Activated naive CD4-positive, alpha-beta T cell treated with Interleukin-2 at 50 U/mL for 16 hours (primary cell): ENCODE results near the gene GAL3ST1.
"Not testable (repeated sequence)": the region's sequence is repeated elsewhere in the genome, so short reads cannot be mapped to it uniquely, and the experiment has no call there.

ENCODE experiments used
- DNase-seq: peaks from one replicate; pipeline ENCODE4 v3.0.0-alpha.2; 2020

GAL3ST1 gene

DNA sequence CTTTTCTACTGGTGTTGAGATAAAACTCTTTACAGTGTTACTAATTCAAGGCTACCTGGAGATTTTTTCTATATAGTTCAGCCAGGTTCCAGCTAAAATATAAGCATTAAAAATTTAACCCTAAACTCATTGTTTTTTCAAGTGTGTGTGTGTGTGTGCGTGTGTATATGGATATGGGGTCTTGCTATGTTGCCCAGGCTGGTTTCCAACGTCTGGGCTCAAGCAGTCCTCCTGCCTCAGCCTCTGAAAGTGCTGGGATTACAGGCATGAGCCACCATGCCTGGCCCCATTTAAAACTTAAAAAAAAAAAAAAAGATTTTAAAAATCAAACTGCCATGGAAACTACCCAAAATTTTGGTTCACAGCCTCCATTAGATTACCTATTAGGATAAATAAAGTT is 21.7 kb upstream of the GAL3ST1 start:
- DNase-seq, result no peak

DNA sequence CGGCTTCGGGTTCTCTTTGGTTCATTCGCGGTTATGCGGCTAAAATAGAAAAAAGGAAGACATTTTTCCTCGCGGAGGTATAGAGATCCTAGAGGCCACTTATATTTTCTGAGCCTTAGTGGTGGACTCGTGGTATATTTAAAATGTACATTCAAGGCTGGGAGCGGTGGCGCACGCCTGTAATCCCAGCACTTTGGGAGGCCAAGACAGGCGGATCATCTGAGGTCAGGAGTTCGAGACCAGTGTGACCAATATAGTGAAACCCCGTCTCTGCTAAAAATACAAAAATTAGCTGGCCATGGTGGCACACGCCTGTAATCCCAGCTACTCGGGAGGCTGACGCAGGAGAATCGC is 17.9 kb upstream of the GAL3ST1 start:
- not testable (repeated sequence) for DNase-seq

DNA sequence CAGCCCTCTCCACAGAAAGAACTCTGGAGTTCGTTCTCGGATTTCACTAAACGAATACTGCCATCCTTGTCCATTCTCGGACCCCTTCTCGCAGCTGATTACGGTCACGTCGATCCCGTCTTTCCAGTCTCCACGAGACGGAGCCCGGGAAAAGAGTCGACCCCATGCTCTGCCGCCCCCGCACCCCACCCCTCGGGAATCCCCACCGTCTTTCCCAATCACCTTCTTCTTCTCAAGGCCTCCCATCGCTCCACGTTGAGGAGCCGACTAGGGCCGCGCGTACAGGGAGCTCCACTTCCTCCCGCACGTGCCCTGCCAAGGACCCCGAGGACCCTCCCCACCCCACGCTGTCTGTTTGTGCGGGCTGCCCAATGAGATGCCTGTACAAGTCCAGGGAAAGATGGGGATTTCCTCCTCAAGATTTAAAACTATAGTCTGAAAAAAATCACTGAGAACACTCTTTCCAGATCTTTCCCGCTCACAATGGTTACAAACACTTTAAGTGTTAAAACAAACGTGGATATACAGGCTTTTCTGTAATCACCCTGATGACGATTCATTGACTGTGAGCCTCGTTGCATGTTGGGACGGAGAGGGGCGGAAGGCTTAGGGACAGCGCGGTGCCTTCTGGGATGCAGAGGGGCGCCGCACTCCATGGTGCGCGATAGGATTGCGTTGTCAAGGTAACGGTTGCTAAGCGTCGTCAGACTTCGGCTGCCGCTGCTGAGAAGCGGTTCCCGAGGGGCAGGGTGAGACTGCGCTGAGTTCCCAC is 17.3 kb upstream of the GAL3ST1 start, which contains the start of gene PES1:
TSS of gene PES1 (minus strand) at position 323 of the 772 bp plus-strand sequence. CDS start at position 246, 77 bp downstream.
- DNase-seq, result peak; percentile 95

DNA sequence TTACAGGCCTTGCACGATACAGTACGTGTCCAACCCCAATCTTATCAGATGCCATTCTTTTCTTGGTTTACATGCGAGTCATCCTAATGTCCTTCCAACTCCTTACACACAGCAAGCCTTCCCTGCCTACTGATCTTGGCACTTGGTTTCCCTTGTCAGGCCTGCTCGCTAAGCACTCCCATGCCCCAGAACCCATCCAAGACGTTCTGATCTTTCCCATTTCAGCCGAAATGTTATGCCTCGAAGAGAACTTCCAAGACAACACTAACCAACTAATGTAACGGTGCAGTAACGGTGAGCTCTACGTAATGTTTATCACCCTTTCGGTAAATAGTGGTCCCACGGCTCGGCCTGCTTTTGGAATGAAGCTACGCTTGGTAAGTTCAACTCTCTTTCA is 16.7 kb upstream of the GAL3ST1 start:
- peak; percentile 3 for DNase-seq

DNA sequence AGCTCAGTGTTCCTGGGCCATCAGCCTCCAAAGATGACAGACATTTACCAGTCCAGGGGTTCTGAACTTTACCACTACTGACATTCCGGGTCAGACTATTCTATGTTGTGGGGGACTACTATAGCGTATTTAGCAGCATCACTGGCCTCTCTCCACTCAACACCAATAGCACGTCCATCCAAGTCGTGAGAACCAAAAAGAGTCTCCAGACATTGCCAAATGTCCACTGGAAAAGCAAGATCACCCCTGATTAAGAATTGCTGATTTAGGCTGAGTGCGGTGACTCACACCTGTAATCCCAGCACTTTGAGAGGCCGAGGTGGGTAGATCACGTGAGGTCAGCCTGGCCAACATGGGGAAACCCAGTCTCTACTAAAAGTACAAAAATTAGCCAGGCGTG is 11.9 kb upstream of the GAL3ST1 start:
- DNase-seq, result no peak

DNA sequence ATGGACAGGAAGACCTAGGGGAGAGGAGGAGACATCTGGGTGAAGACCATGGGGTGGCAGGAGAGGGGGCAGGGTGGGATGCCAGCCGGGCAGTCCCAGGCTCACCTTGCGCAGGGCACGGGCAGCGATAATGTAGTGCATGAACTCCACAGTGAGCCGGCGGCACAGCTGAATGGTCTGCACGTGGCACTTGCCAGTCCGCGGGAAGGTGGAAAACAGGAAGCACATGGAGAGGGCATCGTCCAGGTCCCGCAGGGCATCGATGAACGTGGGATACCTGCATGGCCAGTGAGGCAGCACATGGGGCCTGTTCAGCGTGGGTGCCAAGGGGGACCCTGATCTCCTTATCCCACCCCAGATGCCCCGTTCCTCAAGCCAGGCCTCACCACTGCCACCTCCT is 10.0 kb upstream of the GAL3ST1 start:
- no peak for DNase-seq

DNA sequence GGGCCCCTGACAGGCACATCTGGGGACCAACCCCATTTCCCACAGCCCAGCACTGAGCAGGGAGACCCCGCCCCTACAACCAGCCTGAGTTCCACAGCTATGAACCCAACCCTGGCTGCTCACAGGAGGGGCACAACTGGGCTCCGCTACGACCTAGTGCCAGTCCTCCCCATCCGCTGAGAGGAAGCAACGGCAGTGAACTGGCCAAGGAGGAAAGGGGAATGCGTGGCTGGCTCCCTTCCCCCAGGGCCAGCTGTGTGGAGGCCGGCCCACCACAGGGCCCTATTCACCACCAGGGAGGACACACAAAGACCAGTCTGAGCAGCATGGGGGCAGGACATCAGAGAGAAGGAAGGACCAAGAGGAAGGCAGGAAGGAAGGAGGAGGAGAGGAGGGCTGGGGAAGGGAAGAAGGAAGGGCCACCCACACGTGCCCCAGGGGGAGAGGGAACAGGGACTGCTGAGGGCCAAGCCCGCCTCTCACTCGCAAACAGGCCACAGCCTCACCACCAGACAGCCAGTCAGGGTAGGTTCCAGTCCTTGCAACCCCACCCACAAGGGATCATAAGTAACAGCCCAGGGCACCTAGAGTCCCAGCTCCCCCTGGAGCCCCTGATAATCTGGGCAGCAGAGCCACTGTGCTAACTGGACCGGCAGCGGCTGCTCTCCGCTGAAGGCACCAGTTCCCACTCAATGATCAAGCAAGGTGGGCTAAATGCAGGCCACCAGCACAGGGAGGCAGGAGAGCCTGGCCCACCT is 8.5 kb upstream of the GAL3ST1 start:
- no peak for DNase-seq

DNA sequence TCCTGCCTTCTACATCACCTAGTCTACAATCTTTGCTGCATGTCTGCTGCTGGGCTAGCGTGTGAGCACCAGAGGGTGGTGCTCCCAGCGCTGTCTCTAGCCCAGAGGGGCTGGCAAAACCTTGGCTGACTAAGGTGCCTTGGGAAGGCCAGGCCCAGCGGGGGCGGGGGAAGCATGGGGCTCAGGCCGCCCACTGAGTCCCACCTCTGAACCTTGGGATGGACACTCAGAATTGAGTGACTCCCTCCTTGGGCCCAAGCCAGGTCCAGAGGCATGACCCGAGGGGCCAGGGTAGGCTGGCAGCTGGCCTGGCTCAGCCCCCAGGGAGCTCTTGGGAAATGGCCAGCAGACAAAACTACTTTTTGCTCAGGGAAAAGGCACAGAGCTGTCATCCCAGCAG is 7.6 kb upstream of the GAL3ST1 start:
- DNase-seq, result no peak

DNA sequence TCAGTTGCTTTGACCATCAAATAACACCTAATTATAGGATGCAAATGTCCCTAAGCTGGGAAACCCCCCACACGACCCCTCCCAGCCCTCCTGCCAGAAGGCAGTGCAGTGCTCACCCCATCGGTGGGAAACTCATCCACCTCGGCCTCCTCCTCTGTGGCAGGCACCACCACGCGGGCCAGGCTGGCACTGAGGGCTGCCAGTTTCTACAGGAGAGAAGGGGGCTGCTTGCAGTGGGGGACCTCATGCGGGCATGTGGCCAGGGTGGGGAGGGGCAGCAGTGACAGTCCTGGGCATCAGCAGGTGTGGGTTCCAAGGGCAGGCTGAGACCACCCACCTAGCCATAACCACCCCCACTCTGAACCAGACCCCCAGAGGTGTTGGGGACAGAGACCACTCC is 6.4 kb upstream of the GAL3ST1 start:
- no peak for DNase-seq

DNA sequence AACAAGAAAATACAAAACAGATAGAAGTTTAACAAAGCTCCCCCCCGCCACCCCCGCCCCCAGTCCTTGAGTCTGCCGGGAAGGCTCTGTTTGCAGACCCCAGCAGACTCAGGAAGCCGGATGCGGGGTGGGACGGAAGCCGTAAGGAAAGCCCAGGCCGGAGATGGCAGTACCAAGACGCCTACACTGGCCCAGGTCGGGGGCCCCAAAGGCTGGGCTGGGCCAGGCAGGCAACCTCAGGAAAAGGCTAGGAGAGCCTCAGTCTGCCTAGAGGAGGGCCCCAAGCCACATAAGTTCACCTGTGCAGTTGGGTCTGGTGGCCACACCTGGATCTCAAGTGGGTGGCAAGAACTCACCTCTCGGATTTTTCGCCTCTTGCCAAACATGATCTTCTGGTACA is 4.0 kb upstream of the GAL3ST1 start:
- DNase-seq, result no peak

DNA sequence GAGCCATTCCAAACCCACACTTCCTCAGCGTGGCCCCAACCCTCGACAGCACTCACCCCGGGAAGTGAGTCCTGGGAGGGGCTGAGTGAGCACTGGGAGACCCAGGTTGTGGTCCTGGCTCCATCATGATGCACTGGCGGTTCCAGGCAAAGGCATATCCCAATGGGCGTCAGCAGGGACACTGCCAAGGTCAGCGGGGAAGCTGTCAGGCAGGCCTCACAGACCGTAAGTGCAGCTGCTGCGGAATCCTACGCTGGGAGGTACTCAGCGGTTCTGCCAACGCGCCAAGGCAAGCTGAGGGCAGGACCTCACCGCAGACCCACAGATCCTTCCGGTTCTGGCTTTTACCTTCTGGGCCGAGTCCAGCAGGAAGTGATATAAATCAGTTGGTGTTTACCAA is 1.4 kb upstream of the GAL3ST1 start:
- DNase-seq, result no peak

DNA sequence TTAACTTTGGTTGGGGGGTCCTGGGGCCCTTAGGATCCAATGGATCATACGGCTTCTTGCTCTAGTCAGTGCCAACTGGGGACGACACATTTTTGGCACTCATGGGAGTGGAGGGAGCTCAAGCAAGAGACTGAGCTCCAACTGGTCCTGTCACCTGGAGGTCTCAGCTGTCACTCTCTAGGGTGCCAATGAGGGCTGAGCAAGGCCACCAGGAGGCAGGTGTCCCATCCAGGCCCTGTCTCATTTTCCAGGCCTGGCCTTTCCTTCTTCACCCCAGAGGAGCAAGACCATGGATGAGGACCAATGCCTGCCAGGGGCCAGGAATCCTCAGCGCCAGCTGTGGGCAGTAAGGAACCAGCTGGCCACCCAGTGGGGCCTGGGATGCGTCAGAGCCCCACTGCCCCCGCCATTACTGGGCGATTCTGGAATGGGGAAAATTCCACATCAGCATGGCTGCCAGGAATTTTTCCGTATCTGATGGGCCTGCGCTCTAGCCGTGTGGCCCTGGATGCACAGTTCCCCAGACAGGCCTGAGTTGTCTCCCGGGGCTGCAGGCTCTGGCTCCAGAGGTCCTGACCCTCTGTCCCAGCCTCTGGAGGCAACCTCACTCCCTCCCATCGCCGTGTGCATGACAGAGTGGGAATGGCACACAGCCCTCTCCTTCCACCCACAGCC is 669 bp upstream of the GAL3ST1 start:
- no peak for DNase-seq

DNA sequence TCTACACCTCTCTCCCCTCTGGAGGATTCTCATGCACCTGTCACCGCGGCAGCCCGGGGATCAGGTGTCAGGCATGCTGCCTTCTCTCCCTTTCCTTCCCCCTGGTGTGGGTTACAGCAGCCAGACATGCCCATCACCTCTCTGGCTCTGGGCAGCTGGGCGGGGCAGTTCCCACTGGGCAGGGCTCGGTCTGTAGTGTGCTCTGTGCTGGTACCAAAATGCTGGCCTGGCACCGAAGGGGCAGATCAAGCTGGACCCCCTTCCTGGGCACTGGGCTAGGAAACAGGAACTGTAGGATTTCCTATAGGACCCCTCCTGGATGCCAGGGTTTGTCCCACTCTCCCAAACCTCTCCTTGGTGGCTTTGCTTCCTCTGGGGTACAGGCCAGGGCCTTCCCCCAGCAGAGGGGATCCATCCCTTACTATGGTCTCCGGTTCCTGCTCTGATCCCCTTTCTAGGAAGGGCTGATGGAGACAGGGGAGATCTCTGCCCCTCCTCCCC is 821 bp downstream of the GAL3ST1 start:
- DNase-seq, result no peak

DNA sequence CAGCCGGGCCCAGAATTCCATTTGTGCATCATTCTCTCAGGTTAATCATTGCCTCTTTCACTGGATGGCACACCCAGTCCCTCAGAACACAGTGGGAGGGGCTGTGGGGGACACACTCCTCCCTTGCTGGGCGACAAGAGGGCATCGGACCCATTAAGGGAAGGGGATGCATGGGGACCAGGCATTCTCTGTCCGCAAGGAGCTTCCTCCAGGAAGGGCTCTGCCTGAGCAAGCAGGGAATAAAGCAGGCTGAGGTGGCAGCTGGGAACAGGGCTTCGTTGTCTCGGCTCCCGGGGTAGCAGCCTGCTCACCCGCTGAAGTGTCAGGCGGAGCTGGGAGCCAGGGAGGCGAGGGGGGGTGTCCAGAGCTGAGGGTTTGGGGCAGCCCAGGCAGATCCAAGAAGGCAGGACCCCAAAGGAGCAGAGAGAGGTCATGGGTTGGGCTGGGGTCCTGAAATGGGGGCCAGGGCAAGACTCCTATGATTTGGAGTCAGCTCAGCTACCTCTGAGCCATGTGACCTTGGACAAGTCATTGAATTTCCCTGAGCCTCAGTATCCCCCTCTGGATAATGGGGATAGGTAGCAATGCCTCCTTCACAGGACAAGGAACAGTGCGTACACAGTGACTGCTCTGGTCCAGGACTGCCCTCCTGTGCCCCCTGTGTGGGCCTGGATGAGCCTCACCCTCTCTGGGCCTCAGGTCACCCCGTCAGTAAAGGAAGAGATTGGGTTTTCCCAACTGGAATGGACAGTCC is 1.4 kb downstream of the GAL3ST1 start:
- DNase-seq, result no peak

DNA sequence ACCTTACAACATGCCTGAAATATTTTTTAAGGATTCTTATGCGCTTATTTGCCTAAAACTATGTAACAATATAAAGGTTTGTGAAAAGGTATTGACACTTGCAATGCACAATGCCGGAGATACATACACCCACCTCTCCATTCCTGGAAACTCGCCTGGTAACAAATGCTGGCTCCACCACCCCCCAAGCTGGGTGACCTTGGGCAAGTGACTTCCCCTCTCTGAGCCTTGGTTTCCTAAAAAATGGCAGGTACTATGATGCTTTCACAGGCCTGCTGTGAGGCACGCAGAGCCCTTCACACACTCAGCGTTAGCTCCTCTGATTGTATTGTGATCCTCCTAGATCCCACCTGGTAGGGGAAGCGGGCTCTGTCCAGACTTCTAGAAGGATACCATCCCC is 2.3 kb downstream of the GAL3ST1 start:
- no peak for DNase-seq

DNA sequence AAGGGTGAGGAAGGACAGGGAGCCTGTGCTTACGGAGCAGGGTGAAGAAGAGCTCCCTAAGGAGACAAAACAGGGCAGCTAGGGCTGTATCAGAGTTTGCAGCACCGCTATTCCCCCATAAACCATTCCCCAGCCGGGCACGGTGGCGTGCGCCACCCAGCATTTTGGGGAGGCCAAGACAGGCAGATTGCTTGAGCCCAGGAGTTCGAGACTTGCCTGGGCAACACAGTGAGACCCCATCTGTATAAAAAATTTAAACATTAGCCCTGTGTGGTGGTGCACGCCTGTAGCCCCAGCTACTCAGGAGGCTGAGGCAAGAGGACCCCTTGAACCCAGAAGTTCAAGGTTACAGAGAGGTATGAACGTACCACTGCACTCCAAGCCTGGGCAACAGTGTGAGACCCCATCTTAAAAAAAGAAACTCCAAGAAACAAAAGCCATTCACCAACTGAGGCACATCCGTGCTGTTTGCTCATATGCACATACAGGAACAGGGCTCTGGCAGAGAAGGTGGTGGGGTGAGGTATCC is 4.7 kb downstream of the GAL3ST1 start:
- DNase-seq, result no peak

DNA sequence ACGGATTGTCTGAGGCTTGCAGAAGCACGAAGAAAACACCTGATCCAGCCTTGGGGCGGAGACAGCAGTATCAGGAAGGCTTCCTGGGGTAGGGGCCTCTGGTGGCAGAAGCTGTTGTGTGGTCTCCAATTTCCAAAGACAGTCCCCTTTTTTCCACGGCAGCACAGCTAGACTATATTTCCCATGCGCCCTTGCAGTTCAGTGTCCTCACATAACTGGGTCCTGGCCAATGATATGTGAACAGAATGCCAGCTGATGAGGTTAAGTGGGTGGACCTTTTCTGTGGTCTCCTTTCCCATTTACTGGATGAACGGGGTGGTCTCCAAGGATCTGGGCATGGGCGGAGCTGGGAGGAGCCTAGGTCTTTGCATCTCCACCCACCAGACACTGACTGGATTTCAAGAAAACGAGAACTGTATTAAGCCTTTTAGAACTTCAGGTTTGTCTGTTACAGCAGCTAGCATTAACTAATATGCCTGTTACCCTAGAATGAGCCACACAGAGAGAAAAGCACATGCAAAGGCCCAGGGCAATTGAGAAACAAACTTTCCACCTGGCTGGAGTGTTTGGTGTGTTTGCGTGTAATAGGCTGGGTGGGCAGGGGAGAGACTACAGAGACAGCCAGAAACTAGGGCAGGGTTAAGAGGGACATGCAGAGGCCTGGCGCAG is 6.2 kb downstream of the GAL3ST1 start:
- DNase-seq, result no peak

DNA sequence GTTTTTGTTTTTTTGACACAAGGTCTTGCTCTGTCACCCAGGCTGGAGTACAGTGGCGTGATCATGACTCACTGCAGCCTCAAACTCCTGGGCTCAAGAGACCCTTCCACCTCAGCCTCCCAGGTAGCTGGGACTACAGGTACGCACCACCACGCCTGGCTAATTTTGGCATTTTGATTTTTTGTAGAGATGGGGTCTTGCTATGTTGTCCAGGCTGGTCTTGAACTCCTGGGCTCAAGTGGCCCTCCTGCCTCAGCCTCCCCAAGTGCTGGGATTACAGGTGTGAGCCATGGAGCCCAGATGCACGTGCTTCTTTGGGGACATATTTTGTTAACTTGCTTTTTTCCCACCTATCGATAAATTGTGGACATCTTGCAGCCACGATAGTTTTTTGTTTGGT is 7.2 kb downstream of the GAL3ST1 start:
- not testable (repeated sequence) for DNase-seq

DNA sequence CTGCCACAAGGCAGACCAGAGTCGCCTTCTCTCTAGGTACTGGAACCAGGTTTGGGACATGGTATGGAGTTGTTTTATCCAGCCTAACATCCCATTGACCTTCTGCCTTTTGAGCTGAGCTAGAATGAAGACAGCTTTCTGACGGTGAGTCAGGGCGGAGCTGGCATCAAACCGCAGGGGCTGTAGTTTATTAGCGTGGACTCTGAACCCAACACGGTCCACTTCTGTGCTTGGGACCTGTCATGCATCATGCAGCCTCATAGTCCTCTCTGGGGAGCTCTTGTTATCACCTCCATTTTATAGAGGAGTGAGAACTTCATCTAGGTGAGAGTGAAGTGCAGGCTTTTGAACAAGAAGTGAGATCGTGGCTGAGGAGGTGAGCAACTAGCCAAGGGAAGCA is 8.3 kb downstream of the GAL3ST1 start:
- no peak for DNase-seq

DNA sequence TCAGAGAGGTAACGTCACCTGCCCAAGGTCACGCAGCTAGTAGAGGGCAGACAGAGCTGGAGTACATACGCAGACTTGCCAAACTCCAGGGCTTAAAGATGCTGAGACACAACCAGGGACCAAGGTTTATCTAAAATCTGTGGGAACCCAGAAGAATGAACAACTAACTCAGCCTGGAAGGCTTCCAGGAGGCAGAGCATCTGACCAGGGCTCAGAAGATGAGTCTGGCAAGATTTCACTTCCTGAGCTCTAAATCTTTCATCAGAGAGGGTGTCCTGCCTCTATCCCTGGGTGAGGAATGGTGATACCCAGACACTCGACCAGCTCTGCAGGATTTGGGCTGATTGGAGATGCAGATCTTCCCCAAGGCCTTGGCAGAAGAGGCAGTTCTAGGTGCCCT is 9.1 kb downstream of the GAL3ST1 start:
- no peak for DNase-seq

DNA sequence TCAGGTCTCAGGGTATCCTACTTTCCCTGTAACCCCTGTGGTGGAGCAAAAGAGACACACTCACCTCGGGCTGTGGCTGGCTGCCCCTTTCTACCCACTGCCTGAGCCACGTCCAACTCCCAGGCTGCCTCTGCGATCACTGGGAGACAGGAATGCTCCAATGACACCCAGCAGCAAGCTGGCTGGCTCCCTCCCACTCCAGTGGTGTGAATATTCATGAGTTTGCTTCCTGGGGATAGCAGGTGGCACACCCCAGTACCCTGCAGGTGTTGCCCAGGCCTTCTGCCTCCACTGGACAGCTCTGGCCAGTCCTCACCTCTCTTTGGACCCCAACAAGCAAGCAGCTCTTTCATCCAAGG is 9.7 kb downstream of the GAL3ST1 start:
- DNase-seq, result no peak

DNA sequence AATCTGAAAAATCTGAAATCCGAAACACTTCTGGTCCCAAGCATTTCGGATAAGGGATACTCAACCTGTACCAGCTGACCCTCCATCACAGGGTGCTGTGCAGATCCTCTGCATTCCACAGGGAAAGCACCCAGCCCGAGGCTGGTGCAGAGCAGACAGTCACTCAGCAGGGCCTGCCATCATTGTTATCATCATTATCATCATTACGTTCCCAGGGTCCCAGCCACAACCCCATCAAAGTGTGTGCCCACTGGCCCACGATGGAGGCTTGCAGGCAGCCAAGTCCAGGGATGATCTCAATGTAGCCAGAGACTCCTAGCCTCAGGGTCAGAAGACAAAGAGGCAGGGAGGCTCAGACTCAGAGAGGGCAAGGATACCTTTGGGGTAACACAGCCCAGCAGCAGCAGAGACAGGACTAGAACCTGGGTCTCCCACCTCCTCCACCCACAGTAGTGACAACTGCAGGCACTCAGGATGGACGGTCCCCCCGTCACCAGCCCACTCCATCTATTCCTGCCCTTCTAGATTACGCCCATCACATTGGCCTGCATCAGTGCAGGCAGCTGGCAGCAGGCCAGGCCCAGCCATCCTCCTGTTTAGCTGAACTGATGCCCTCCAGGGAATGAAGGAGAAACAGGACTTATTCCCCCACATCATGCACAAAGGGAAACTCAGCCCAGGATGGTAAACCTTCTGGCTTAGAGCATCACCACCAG is 10.3 kb downstream of the GAL3ST1 start:
- no peak for DNase-seq
